CD14-positive monocyte (primary cell): ENCODE measurements around the gene BRF1. TPM values are rescaled to one million over a fixed set of nuclear protein-coding genes. Genes with fewer than 3 reads are reported as not detected.

Experiments used
- DNase-seq, 3 donors: peaks; one replicate each; pipeline ENCODE4 v3.0.0-alpha.2; 2011 to 2022
- H2AFZ ChIP-seq: 2 replicates; pipeline ENCODE4 v1.6.0; 2012; ENCODE audit warnings: mild to moderate bottlenecking, low read depth, low read length, inconsistent platforms; ENCODE audit not compliant: insufficient read depth, poor library complexity, severe bottlenecking
- H3K27ac ChIP-seq, 2 donors: 1 replicate in 1 of 2; 2 replicates in 1 of 2; pipeline ENCODE4 v1.5.1; 2012 to 2013; ENCODE audit warnings: low read length in 2 of 2, control low read depth in 1 of 2, inconsistent platforms in 1 of 2, low read depth in 1 of 2, mild to moderate bottlenecking in 1 of 2
- H3K27me3 ChIP-seq, 2 donors: one replicate each; pipeline versions ENCODE4 v1.6.0 to v1.6.1; 2011 to 2013; ENCODE audit warnings: low read length in 2 of 2; ENCODE audit not compliant: control insufficient read depth in 2 of 2, insufficient read depth in 2 of 2
- H3K36me3 ChIP-seq, 2 donors: replicated peaks in 1 of 2; 1 replicate in 1 of 2; 2 replicates in 1 of 2; pipeline versions ENCODE4 v1.5.1 to v1.6.1; 2012 to 2013; ENCODE audit warnings: low read length in 2 of 2, control low read depth in 1 of 2, inconsistent platforms in 1 of 2, mild to moderate bottlenecking in 1 of 2; ENCODE audit not compliant: insufficient read depth in 2 of 2, control insufficient read depth in 1 of 2
- H3K4me1 ChIP-seq, 2 donors: 1 replicate in 1 of 2; 2 replicates in 1 of 2; pipeline versions ENCODE4 v1.5.1 to v1.6.1; 2012 to 2013; ENCODE audit warnings: low read length in 2 of 2, control low read depth in 1 of 2, inconsistent platforms in 1 of 2, mild to moderate bottlenecking in 1 of 2, moderate library complexity in 1 of 2; ENCODE audit not compliant: insufficient read depth in 2 of 2, control insufficient read depth in 1 of 2
- H3K4me2 ChIP-seq: replicated peaks from 2 replicates; pipeline ENCODE3; 2012; ENCODE audit warnings: low read length, moderate library complexity, mild to moderate bottlenecking; ENCODE audit not compliant: poor library complexity, severe bottlenecking; ENCODE audit errors: extremely low read depth
- H3K4me3 ChIP-seq, 3 experiments: fragments of 200-600 bp in 1 of 3; sonication (generic) in 1 of 3; replicated peaks in 1 of 3; 1 replicate in 2 of 3; 2 replicates in 1 of 3; pipeline ENCODE4 v1.5.1; 2011 to 2013; ENCODE audit warnings: low read length in 3 of 3, mild to moderate bottlenecking in 3 of 3, control low read depth in 2 of 3, low read depth in 2 of 3, inconsistent platforms in 1 of 3, moderate library complexity in 1 of 3
- H3K79me2 ChIP-seq: 2 replicates; pipeline ENCODE4 v1.6.0; 2012; ENCODE audit warnings: mild to moderate bottlenecking, control low read depth, inconsistent platforms, low read length, moderate library complexity; ENCODE audit not compliant: insufficient read depth
- H3K9ac ChIP-seq: 2 replicates; pipeline ENCODE4 v1.6.0; 2017; ENCODE audit warnings: low read length, mild to moderate bottlenecking; ENCODE audit not compliant: insufficient read depth, poor library complexity, severe bottlenecking
- H3K9me3 ChIP-seq, 2 donors: replicated peaks in 1 of 2; 1 replicate in 1 of 2; 2 replicates in 1 of 2; pipeline versions ENCODE4 v1.5.1 to v1.6.1; 2012 to 2013; ENCODE audit warnings: low read length in 2 of 2, control low read depth in 1 of 2; ENCODE audit not compliant: control insufficient read depth in 1 of 2, insufficient read depth in 1 of 2
- H4K20me1 ChIP-seq: 2 replicates; pipeline ENCODE4 v1.6.0; 2012; ENCODE audit warnings: mild to moderate bottlenecking, low read length, control low read depth, moderate library complexity; ENCODE audit not compliant: insufficient read depth
- H3K27ac Mint-ChIP-seq, 7 donors: one replicate each; pipeline ENCODE4 v1.8.0; 2020; ENCODE audit warnings: mild to moderate bottlenecking in 7 of 7, mixed read lengths in 7 of 7, moderate library complexity in 6 of 7, inconsistent platforms in 2 of 7
- H3K27me3 Mint-ChIP-seq, 3 donors: one replicate each; pipeline ENCODE4 v1.8.0; 2021 to 2022; ENCODE audit warnings: low read depth in 3 of 3, mild to moderate bottlenecking in 3 of 3, mixed read lengths in 3 of 3, moderate library complexity in 3 of 3, inconsistent platforms in 1 of 3
- H3K36me3 Mint-ChIP-seq, 2 donors: one replicate each; pipeline ENCODE4 v1.8.0; 2020; ENCODE audit warnings: mixed read lengths in 2 of 2, inconsistent platforms in 1 of 2, mild to moderate bottlenecking in 1 of 2
- H3K4me1 Mint-ChIP-seq: one replicate; pipeline ENCODE4 v1.8.0; 2020; ENCODE audit warnings: mild to moderate bottlenecking, mixed read lengths
- H3K4me3 Mint-ChIP-seq, 2 donors: one replicate each; pipeline ENCODE4 v1.8.0; 2020; ENCODE audit warnings: mild to moderate bottlenecking in 2 of 2, mixed read lengths in 2 of 2, moderate library complexity in 1 of 2
- H3K9me3 Mint-ChIP-seq, 7 donors: one replicate each; pipeline ENCODE4 v1.8.0; 2020 to 2022; ENCODE audit warnings: mixed read lengths in 7 of 7, mild to moderate bottlenecking in 6 of 7, moderate library complexity in 6 of 7, inconsistent platforms in 2 of 7
- CTCF ChIP-seq: fragments of 200-600 bp; IDR thresholded peaks from one replicate; pipeline ENCODE4 v1.8.0; 2022; ENCODE audit warnings: antibody characterized with exemption, mild to moderate bottlenecking
- WGBS: methylation state at CpG from one replicate; pipeline ENCODE4 v1.1.5; 2013; ENCODE audit warnings: missing lambda C conversion rate; ENCODE audit not compliant: insufficient coverage; 5-methylcytosine and 5-hydroxymethylcytosine counted together
- intact Hi-C, 2 donors: fragments of 100-400 bp; cut with micrococcal nuclease; formaldehyde crosslinking; loops; one replicate each; pipeline versions ENCODE4 v1.15.0 to v1.15.1; 2023
- polyA plus RNA-seq, 3 donors: library from polyadenylated mRNA; depleted of rRNA in 1 of 3; unstranded in 2 of 3; stranded (reverse) in 1 of 3; fragments of 300-500 nt in 2 of 3; fragments of >200 nt in 1 of 3; fragmentation: Illumina TruSeq in 2 of 3; gene quantifications; 1 replicate in 2 of 3; 2 replicates in 1 of 3; pipeline ENCODE4 v1.2.3, GENCODE V29; 2012 to 2021

Gene BRF1
- polyA plus RNA-seq, 3 donors = 2.3 to 20.5 (median 2.5) TPM

- H3K4me1 ChIP-seq = no peaks in the 10 kb centered on the region
- no peaks in the 10 kb centered on the region for H3K27me3 ChIP-seq
- peaks cover 0 to 7% (median 2%) of the 10 kb centered on the region in 7 donors for H3K9me3 Mint-ChIP-seq
- H3K27me3 Mint-ChIP-seq = peaks cover 0 to 3% (median 0%) of the 10 kb centered on the region in 3 donors
- 100% methylated on average over 12 of the region's 17 CpGs for WGBS
- H3K4me2 ChIP-seq = no peak overlapping the region
- H3K79me2 ChIP-seq = no peaks in the 10 kb centered on the region
- H4K20me1 ChIP-seq = peaks cover 3% of the 10 kb centered on the region
- H3K36me3 ChIP-seq = peaks cover 60 to 98% of the 10 kb centered on the region in 2 donors
- no peak overlapping the region for H2AFZ ChIP-seq
- no peak overlapping the region for H3K4me3 Mint-ChIP-seq
- no peak overlapping the region for H3K27ac Mint-ChIP-seq
- H3K36me3 Mint-ChIP-seq = peaks cover 64 to 88% of the 10 kb centered on the region in 2 donors
- no peak for DNase-seq
- H3K27ac ChIP-seq = no peak overlapping the region
- H3K9me3 ChIP-seq = peaks cover 0 to 3% of the 10 kb centered on the region in 2 donors
- H3K4me3 ChIP-seq = no peak overlapping the region
- intact Hi-C loops = no loop called here
- TF ChIP-seq CTCF = no peak
- H3K4me1 Mint-ChIP-seq = peaks cover 7% of the 10 kb centered on the region
- no peak overlapping the region for H3K9ac ChIP-seq
Observed at GRCh38 chr14:105219753-105220152, 81.0 kb downstream of the BRF1 start.

GRCh38 chr14:105219043-105219612 lies 81.7 kb downstream of the BRF1 start:
- H3K27me3 Mint-ChIP-seq = peaks cover 0 to 3% (median 0%) of the 10 kb centered on the region in 3 donors
- intact Hi-C loops = no loop called here
- Histone ChIP-seq H3K4me2 (no peak overlapping the region), H3K4me3 (no peak overlapping the region), H3K79me2 (no peaks in the 10 kb centered on the region), H3K27ac (no peak overlapping the region), H3K9ac (no peak overlapping the region), H4K20me1 (peaks cover 3% of the 10 kb centered on the region), H3K9me3 (peaks cover 0 to 3% of the 10 kb centered on the region in 2 donors), H2AFZ (no peak overlapping the region), H3K27me3 (no peaks in the 10 kb centered on the region), H3K36me3 (peaks cover 64 to 98% of the 10 kb centered on the region in 2 donors), H3K4me1 (no peaks in the 10 kb centered on the region)
- H3K4me1 Mint-ChIP-seq = peaks cover under 1% of the 10 kb centered on the region
- peaks cover 0 to 7% (median 2%) of the 10 kb centered on the region in 7 donors for H3K9me3 Mint-ChIP-seq
- peaks cover 62 to 87% of the 10 kb centered on the region in 2 donors for H3K36me3 Mint-ChIP-seq
- 93% methylated on average over 28 of the region's 29 CpGs for WGBS
- no peak for DNase-seq
- TF ChIP-seq CTCF = no peak
- no peak overlapping the region for H3K4me3 Mint-ChIP-seq
- H3K27ac Mint-ChIP-seq = peak overlapping the region in 4 of 7 donors; percentile 31 to 63 (median 50)
